ENCODE results near the gene TMEM108.

TMEM108 gene

DNA sequence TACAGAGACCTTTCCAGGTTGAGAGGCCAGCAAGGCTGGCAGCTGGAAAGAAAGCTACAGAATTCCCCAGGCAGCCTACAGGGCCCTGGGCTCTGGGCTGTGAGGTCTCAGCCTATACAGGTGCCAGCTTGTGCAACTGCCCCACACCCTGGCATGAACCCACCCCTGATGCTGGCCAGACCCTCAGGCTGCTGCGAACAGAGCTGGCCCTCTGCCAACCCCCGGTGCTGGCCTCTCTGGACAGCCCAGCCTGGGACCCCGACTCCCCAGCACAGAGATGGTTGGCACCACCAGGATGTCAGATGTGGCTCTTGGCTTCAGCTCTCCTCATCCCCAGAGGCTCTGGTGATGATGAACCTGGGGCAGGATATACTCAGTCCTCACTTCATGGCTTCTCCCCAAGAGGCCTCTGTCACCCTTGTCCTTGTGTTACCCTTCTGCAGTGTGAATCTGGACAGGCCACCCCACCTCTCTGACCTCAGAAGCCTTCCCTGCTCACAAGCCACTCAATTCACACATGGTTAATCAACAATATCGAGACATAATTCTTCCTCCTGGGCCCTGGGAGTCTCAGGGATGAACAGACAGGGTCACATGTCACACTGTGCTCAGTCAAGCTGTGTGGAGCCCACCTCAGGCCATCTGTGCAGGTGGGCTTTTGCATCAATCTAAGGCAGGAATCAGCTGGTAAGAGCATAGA, 350.7 kb downstream of the TMEM108 start:
- TF ChIP-seq, protein P1, sequence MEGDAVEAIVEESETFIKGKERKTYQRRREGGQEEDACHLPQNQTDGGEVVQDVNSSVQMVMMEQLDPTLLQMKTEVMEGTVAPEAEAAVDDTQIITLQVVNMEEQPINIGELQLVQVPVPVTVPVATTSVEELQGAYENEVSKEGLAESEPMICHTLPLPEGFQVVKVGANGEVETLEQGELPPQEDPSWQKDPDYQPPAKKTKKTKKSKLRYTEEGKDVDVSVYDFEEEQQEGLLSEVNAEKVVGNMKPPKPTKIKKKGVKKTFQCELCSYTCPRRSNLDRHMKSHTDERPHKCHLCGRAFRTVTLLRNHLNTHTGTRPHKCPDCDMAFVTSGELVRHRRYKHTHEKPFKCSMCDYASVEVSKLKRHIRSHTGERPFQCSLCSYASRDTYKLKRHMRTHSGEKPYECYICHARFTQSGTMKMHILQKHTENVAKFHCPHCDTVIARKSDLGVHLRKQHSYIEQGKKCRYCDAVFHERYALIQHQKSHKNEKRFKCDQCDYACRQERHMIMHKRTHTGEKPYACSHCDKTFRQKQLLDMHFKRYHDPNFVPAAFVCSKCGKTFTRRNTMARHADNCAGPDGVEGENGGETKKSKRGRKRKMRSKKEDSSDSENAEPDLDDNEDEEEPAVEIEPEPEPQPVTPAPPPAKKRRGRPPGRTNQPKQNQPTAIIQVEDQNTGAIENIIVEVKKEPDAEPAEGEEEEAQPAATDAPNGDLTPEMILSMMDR (IDR thresholded peaks at IDR 0.05; ENCODE audit: low read depth, low read length) = no peak
- TF ChIP-seq MYC (IDR thresholded peaks at IDR 0.05; ENCODE audit: low read depth, low read length) (no peak), MAX (IDR thresholded peaks at IDR 0.05; ENCODE audit: low read depth, low read length) (no peak), POLR2A (IDR thresholded peaks at IDR 0.05; ENCODE audit: extremely low read depth, insufficient read length) (no peak)
- H3K4me3 ChIP-seq (ENCODE audit: low read depth, low read length) = no peak overlapping the region
- DNase-seq (ENCODE audit: low read depth) = no peak

DNA sequence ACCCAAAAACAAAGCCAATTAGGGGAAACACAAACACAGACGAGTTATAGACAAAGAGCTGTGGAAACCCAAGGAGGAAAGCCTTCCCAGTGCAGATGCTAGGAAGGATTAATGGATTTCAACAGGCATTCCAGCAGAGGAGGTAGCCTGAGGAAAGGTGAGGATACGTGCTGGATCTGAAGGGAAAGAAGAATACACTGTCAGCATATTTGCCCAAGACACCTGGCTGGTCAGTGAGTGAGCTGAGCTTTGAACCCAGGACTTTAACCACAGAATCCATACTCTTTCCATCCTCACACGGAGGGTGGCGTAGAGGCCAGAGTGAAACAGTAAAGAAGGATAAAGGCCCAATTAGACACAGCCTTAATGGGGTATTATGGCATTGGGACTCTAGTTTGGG, 352.5 kb downstream of the TMEM108 start:
- TF ChIP-seq MAX (IDR thresholded peaks at IDR 0.05; ENCODE audit: low read depth, low read length) (no peak), MYC (IDR thresholded peaks at IDR 0.05; ENCODE audit: low read depth, low read length) (no peak), POLR2A (IDR thresholded peaks at IDR 0.05; ENCODE audit: extremely low read depth, insufficient read length) (no peak)
- TF ChIP-seq, protein P1 (IDR thresholded peaks at IDR 0.05; ENCODE audit: low read depth, low read length) = no peak
- H3K4me3 ChIP-seq (ENCODE audit: low read depth, low read length) = no peak overlapping the region
- DNase-seq (ENCODE audit: low read depth) = no peak

GRCh38 chr3:133393204-133393603, 355.0 kb downstream of the TMEM108 start:
- DNase-seq (ENCODE audit: low read depth) = peak; percentile 48
- TF ChIP-seq, protein P1 (IDR thresholded peaks at IDR 0.05; ENCODE audit: low read depth, low read length) = no peak
- TF ChIP-seq MAX (IDR thresholded peaks at IDR 0.05; ENCODE audit: low read depth, low read length) (no peak), POLR2A (IDR thresholded peaks at IDR 0.05; ENCODE audit: extremely low read depth, insufficient read length) (no peak), MYC (IDR thresholded peaks at IDR 0.05; ENCODE audit: low read depth, low read length) (no peak)
- no peak overlapping the region for H3K4me3 ChIP-seq (ENCODE audit: low read depth, low read length)

DNA sequence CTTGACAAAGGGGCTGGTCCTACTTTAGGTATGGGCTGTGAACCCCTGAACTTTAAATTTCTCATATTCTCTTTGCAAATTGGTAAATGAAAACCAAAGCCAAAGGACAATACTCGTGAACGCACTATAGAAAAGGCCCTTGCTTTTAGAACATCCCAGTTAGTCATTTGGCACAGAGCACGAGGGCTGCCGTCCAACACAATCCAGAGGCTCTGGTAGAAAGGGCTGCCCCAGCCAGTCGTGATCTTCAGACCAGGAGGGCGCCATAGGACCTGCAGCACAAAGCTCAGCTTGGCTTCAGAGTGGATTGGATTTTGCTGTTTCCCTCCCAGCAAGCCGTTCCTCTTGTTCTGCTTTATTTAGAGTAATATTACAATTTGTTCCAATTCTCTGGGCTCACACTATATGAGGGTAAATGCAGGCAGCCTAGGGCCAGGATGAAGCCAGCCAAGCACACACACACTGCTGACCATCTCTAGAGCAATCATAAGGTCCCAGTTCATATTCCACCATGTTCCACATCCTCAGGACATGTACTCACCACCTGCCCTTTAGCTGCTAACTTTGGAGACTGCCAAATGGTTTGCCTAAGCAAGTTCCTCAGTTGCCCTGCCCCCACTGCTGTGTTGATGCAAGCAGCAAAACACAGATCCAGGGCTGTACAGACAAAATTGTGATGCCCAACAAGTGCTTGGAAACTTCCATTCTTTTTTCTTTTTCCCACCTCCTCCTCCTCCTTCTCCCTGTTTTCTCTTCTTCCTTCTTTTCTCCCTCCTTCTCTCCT, 355.7 kb downstream of the TMEM108 start:
- no peak overlapping the region for H3K4me3 ChIP-seq (ENCODE audit: low read depth, low read length)
- TF ChIP-seq MAX (IDR thresholded peaks at IDR 0.05; ENCODE audit: low read depth, low read length) (no peak), MYC (IDR thresholded peaks at IDR 0.05; ENCODE audit: low read depth, low read length) (no peak), POLR2A (IDR thresholded peaks at IDR 0.05; ENCODE audit: extremely low read depth, insufficient read length) (no peak)
- TF ChIP-seq, protein P1 (IDR thresholded peaks at IDR 0.05; ENCODE audit: low read depth, low read length) = no peak
- no peak for DNase-seq (ENCODE audit: low read depth)

DNA sequence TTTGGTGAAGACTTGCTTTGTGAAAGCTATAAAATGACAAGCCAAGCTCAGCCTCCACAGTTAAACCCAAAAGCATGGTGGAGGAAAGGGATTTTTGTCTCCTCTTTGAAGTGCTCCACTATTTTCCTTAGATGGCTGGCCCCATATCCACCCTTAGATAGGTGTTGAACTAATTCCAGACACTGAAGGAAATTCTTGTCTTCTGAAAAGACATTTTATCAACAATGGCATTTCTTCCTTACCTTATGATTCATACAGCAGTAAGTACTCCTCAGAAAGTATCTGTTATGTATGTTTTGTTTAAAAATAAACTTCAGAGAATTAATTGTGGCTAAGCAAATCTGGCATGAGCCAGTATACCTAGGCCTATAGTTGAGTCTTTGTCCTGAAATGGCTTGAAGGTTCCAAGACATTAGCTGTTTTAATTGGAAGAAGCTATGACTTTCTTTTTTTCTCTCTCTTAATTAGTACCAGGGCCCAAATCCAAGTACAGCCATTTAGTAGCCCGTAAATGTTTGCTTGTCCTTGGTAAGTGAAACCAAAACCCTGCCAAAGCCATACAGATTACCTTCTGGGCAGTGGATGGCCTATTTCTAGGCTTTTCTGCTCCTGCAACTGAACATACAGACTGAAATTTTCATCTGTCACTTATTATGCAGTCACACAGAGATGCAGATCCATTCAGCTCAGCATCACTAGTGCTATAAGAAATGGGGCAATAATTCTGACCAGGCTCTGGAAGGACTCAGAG, 356.5 kb downstream of the TMEM108 start:
- no peak overlapping the region for H3K4me3 ChIP-seq (ENCODE audit: low read depth, low read length)
- DNase-seq (ENCODE audit: low read depth) = no peak
- no peak for TF ChIP-seq MAX (IDR thresholded peaks at IDR 0.05; ENCODE audit: low read depth, low read length)
- no peak for TF ChIP-seq POLR2A (IDR thresholded peaks at IDR 0.05; ENCODE audit: extremely low read depth, insufficient read length)
- TF ChIP-seq, protein P1 (IDR thresholded peaks at IDR 0.05; ENCODE audit: low read depth, low read length) = no peak
- TF ChIP-seq MYC (IDR thresholded peaks at IDR 0.05; ENCODE audit: low read depth, low read length) = no peak

Measured in NB4 (cell line).